Dermis lymphatic vessel endothelial cell (primary cell): ENCODE results near the gene TLR2. TPM values are rescaled to one million over a fixed set of nuclear protein-coding genes. Genes with fewer than 3 reads are reported as not detected.

ENCODE experiments used
- total RNA-seq: library from RNA; depleted of rRNA; stranded (reverse); fragments of >200 nt; gene quantifications from 2 replicates; pipeline ENCODE4 v1.2.1, GENCODE V29; 2014

TLR2 gene
- total RNA-seq = 0.09 and 0.43 TPM in 2 replicates

GRCh38 chr4:153684182-153684970 lies at the start of gene TLR2:
Gene TLR2, plus strand, starts transcription at chr4:153684280. Its CDS starts 18,628 bp downstream, at chr4:153702908.

Other genes starting within 250 kb of the TLR2 start
- gene TMEM131L, start 217.9 kb upstream of the TLR2 start, total RNA-seq = 16.8 and 20.5 TPM in 2 replicates
- gene RNF175, start 75.7 kb downstream of the TLR2 start, total RNA-seq = 0.09 and 0.33 TPM in 2 replicates
- gene SFRP2, start 104.8 kb downstream of the TLR2 start, total RNA-seq = not detected in 2 replicates